Measurements from ENCODE around the gene SCRN1.

The SCRN1 gene

DNA sequence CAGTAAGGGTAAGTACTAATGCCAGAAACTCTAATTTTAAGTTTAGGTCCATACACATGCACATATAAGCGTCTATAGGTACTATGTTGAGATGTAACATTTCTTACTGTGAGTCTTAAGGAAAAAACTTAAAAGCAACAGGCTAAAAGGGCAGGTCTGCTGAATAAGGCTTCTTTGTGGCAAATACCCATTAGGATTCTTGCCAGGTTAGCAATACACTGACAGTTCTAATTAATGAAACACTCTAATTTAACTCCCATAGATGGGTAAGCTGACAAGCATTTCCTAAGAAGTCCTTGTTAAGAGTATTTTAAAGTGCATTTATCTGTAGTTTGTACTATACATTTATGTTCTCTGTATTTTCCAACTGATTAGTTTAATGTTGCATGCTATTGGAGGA lies 14.0 kb downstream of the SCRN1 start:
- Histone ChIP-seq H3K79me2 (peaks cover 18% of the 10 kb centered on the region), H3K4me1 (peaks cover 10% of the 10 kb centered on the region)

DNA sequence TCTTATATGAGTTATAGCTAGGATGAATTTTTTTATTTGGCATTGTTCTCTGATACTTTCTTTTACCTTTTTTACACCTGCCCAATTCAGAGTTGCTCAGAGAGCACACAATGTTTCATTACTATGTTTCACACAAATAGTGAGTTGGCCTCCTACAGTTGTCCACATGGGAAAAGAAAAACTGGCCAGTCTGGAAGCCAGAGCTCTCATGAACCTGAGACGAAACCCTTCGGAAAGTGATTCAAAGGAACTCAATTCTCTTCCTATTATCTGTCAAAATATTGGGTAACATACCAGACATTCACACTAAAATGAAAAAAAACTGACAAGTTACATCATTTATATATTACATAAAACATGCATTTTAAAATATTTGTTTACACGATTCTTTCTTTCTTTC lies 15.3 kb downstream of the SCRN1 start:
- Histone ChIP-seq H3K4me1 (peaks cover 16% of the 10 kb centered on the region), H3K4me2 (ENCODE audit: low read length) (no peak overlapping the region), H2AFZ (no peak overlapping the region), H3K9me3 (ENCODE audit: control insufficient read depth, low read length) (no peaks in the 10 kb centered on the region), H3K79me2 (peaks cover 18% of the 10 kb centered on the region), H3K4me3 (ENCODE audit: low read depth, low read length) (no peak overlapping the region), H3K36me3 (ENCODE audit: control insufficient read depth, insufficient read depth, low read length) (no peaks in the 10 kb centered on the region), H3K9ac (no peak overlapping the region), H3K27ac (no peak overlapping the region), H3K27me3 (ENCODE audit: control insufficient read depth, insufficient read depth, low read length) (no peaks in the 10 kb centered on the region)
- TF ChIP-seq, protein P1, sequence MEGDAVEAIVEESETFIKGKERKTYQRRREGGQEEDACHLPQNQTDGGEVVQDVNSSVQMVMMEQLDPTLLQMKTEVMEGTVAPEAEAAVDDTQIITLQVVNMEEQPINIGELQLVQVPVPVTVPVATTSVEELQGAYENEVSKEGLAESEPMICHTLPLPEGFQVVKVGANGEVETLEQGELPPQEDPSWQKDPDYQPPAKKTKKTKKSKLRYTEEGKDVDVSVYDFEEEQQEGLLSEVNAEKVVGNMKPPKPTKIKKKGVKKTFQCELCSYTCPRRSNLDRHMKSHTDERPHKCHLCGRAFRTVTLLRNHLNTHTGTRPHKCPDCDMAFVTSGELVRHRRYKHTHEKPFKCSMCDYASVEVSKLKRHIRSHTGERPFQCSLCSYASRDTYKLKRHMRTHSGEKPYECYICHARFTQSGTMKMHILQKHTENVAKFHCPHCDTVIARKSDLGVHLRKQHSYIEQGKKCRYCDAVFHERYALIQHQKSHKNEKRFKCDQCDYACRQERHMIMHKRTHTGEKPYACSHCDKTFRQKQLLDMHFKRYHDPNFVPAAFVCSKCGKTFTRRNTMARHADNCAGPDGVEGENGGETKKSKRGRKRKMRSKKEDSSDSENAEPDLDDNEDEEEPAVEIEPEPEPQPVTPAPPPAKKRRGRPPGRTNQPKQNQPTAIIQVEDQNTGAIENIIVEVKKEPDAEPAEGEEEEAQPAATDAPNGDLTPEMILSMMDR (IDR thresholded peaks at IDR 0.05) = no peak

More for the DNA sequence above, 14.0 kb downstream of the SCRN1 start:
- TF ChIP-seq, protein P1 (IDR thresholded peaks at IDR 0.05) = no peak
- H3K27me3 ChIP-seq (ENCODE audit: control insufficient read depth, insufficient read depth, low read length) = no peaks in the 10 kb centered on the region
- no peak overlapping the region for H3K4me3 ChIP-seq (ENCODE audit: low read depth, low read length)
- no peak overlapping the region for H2AFZ ChIP-seq
- no peak overlapping the region for H3K27ac ChIP-seq
- no peak overlapping the region for H3K4me2 ChIP-seq (ENCODE audit: low read length)
- no peaks in the 10 kb centered on the region for H3K36me3 ChIP-seq (ENCODE audit: control insufficient read depth, insufficient read depth, low read length)
- H3K9me3 ChIP-seq (ENCODE audit: control insufficient read depth, low read length) = no peaks in the 10 kb centered on the region
- no peak overlapping the region for H3K9ac ChIP-seq

DNA sequence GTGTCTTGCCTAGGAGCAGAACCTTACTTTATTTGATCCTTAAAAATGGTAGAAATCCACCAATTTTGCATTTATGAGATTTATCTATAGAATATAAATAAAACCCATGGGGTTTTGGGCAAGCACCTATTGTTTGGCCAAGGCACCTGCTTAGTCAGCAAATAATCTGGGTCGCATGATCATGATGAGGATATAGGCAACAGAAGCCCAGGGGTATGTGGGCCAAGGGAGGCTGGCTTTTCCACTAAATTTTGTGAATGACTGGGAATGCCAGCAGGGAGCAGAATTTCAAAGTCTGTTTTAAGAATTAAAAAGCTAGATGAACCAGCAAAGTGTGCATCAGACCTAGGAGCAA lies 17.3 kb downstream of the SCRN1 start:
- no peak overlapping the region for H3K9ac ChIP-seq
- H3K4me1 ChIP-seq = peaks cover 16% of the 10 kb centered on the region
- H3K79me2 ChIP-seq = peaks cover 14% of the 10 kb centered on the region
- H3K4me2 ChIP-seq (ENCODE audit: low read length) = no peak overlapping the region
- H2AFZ ChIP-seq = no peak overlapping the region
- no peaks in the 10 kb centered on the region for H3K9me3 ChIP-seq (ENCODE audit: control insufficient read depth, low read length)
- H3K27ac ChIP-seq = no peak overlapping the region
- H3K27me3 ChIP-seq (ENCODE audit: control insufficient read depth, insufficient read depth, low read length) = no peaks in the 10 kb centered on the region
- TF ChIP-seq, protein P1 (IDR thresholded peaks at IDR 0.05) = no peak
- H3K36me3 ChIP-seq (ENCODE audit: control insufficient read depth, insufficient read depth, low read length) = no peaks in the 10 kb centered on the region
- no peak overlapping the region for H3K4me3 ChIP-seq (ENCODE audit: low read depth, low read length)

DNA sequence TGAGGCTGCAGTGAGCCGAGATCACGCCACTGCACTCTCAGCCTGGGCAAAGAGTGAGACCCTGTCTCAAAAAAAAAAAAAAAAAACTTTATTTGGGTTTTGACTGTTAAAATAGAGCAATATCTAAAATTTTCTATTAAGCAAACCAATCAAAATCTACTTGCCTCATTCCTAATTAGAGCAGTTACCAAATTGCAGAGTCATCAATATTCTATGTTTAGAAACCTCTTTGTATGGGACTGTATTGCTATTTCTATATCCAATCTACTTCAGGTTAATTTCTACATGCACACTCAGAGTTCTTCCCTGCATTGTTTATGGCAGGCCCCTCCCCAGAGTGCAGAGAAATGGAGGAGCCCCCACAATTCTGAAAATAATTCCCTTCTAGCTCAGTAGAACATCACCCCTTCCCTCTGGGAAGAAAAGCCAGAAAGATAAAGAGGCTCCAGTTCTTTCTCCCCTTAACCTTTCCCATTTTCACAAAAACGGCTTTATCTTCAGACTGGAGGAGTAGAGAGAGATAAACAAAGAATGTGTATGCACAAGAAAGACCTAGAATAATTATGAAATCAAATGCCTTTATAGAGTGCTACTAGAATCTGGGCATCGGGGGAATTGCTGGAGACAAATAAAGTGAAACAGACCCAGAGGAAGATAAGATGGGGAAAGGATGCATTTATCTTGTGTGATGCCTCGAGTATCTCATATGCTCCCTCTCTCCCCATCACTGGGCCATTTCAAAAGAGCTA lies 17.9 kb downstream of the SCRN1 start:
- Histone ChIP-seq H3K4me3 (ENCODE audit: low read depth, low read length) (no peak overlapping the region), H3K36me3 (ENCODE audit: control insufficient read depth, insufficient read depth, low read length) (no peaks in the 10 kb centered on the region), H3K4me2 (ENCODE audit: low read length) (no peak overlapping the region), H3K27me3 (ENCODE audit: control insufficient read depth, insufficient read depth, low read length) (no peaks in the 10 kb centered on the region), H3K79me2 (peaks cover 14% of the 10 kb centered on the region), H3K9me3 (ENCODE audit: control insufficient read depth, low read length) (no peaks in the 10 kb centered on the region), H3K9ac (no peak overlapping the region), H3K27ac (no peak overlapping the region), H3K4me1 (peaks cover 14% of the 10 kb centered on the region), H2AFZ (no peak overlapping the region)
- TF ChIP-seq, protein P1 (IDR thresholded peaks at IDR 0.05) = no peak

DNA sequence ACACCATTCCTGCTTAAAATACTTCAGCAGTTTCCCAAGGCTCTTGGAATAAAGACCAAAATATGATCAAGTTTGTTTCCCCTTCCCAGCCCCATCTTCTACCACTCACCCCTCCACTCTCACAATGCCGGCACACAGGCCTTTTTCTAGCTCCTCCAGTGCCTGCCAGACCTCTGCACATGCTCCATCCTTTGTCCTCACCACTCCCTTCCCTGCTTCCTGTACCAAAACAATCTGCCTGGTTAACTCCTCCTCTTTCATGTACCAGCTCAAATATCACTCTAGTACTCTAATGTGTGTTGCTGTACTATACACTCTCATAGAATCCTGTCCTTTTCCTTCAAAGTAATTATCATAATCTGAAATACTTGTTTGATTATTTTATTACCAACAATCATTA lies 19.4 kb downstream of the SCRN1 start:
- H3K27ac ChIP-seq = no peak overlapping the region
- H3K27me3 ChIP-seq (ENCODE audit: control insufficient read depth, insufficient read depth, low read length) = no peaks in the 10 kb centered on the region
- peaks cover 11% of the 10 kb centered on the region for H3K4me1 ChIP-seq
- H3K79me2 ChIP-seq = peaks cover 5% of the 10 kb centered on the region
- H3K9me3 ChIP-seq (ENCODE audit: control insufficient read depth, low read length) = no peaks in the 10 kb centered on the region
- H3K9ac ChIP-seq = no peak overlapping the region
- no peak overlapping the region for H3K4me3 ChIP-seq (ENCODE audit: low read depth, low read length)
- no peak overlapping the region for H2AFZ ChIP-seq
- TF ChIP-seq, protein P1 (IDR thresholded peaks at IDR 0.05) = no peak
- no peak overlapping the region for H3K4me2 ChIP-seq (ENCODE audit: low read length)
- H3K36me3 ChIP-seq (ENCODE audit: control insufficient read depth, insufficient read depth, low read length) = no peaks in the 10 kb centered on the region
